ENCODE results near the gene RHOT2.

RHOT2 gene

DNA sequence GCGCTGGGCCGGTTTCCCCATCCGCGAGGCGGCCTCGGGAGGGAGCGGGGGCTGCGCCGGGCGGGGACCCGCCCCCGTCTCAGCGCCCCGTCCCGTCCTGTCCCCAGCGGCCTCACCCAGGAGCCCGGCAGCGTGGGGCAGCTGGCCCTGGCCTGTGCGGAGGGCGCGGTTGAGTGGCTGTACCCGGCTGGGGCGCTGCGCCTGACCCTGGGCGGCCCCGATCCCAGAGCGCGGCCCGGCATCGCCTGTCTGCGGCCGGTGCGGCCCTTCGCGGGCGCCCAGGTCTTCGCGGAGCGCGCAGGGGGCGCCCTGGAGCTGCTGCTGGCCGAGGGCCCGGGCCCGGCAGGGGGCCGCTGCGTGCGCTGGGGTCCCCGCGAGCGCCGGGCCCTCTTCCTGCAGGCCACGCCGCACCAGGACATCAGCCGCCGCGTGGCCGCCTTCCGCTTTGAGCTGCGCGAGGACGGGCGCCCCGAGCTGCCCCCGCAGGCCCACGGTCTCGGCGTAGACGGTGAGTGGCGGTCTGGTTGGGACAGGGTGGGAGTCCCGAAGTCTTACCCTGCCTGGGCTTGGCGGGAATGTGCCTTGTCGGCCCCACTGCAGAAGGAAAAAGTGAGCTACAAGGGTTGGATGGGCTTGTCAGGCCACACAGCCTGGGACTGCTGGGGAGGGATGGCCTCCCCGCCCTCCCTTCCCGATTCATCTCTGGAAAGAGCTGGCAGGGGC, 47.7 kb downstream of the RHOT2 start:
- DNase-seq (ENCODE audit: low read depth), result no peak

DNA sequence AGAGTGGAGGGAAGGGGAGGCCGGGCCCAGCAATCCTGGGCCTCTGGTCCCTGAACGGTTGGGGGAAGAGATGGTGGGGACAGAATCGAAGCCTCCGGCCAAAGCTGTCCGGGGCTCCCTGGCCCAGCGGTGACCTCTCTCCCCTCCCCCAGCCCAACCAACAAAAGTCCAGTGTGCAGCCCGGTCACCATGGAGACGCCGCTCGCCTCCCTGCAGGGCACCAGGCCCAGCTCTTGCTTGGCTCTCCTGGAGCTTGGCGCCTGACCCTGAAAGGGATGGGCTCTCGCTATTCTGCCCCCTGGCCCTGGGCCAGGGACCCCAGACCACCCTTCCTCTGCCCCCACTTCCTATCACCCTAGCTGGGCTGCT, 48.3 kb downstream of the RHOT2 start:
- DNase-seq (ENCODE audit: low read depth), result no peak

DNA sequence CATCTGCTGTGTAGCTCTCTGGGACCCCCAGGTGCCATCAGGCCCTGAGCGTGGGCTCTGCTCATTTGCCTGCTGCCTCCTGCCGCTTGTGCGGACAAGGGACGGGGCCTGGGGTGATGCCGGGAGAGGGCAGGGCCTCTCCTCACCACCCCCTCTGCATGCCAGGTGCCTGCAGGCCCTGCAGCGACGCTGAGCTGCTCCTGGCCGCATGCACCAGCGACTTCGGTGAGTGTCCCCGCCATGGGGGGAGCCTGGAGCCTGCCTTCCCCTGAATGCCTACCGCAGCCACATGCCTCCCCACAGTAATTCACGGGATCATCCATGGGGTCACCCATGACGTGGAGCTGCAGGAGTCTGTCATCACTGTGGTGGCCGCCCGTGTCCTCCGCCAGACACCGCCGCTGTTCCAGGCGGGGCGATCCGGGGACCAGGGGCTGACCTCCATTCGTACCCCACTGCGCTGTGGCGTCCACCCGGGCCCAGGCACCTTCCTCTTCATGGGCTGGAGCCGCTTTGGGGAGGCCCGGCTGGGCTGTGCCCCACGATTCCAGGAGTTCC, 48.9 kb downstream of the RHOT2 start:
- DNase-seq (ENCODE audit: low read depth), result no peak

DNA sequence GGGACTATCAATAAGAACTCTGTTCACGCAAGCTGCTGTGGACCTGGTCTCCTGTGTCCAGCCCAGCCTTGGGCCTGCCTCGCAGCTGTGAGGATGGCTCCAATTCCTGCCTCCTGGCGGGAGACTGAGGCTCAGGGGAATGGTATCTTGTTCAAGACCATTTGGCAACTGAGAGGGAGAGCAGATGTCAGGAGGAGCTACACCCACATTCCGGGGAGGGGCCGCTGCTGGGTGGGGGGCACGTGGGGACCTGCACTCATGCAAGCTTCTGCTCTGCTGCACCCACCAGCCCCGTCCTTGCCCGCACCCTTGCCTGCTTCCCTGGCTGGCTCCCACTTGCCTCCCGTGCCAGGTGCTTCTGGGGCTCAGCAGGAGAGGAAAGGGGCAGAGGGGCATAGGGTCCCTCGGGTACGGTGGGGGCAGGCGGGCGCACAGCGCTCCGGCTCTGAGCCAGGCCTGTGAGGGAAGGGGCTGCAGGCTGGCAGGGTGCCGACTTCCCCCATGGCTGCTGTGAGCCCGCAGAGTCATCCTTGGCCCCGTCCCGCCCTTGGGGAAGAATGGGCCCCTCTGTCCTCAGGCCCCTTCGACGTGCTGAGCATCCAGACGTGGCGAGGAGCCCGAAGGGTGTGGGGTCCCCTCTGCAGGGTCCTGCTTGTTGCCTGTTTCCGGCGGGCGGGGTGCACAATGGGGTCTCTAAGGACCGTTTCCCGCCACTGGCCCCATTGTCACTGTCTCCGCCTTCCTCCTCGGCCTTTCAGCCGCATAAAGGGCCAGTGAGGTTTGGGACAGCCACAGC, 49.7 kb downstream of the RHOT2 start:
- no peak for DNase-seq (ENCODE audit: low read depth)

DNA sequence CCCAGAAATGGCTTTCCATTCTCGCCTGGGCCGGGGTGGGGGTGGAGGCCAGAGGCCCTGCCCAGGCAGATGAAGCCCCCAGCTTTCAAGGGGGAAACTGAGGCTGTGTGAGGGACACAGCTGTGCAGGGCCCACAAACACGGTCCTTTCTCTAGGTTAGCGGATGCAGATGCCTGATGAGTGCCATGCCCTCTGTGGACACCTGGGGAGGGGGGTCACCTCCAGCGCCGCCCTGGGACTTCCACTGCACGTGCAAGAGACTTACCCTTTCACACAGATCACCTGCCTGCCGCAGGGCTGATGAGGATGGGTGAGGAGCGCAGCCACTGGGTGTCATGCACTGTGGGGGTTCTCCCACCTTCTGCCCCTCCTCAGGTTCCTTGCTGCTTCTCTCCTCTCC, 50.5 kb downstream of the RHOT2 start:
- no peak for DNase-seq (ENCODE audit: low read depth)

DNA sequence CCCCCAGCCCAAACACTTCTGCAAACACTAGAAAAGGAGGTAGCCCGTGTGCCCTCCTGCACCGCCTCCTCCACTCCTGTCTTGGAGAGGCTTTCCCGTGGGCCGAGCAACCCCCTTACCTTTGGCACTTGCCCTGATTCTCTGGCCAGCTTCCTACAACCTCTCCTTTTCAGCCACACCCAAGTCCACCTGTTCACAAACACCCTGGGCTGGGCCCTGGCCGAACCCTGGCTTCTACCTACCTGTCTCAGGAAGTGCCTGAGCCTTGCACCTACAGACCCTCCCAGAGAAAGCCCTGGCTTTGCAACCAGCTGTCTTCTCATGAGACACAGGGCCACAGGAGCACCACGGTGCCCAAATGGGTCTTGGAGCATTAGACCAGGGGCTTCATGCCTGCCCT, 51.0 kb downstream of the RHOT2 start:
- DNase-seq (ENCODE audit: low read depth), result no peak

DNA sequence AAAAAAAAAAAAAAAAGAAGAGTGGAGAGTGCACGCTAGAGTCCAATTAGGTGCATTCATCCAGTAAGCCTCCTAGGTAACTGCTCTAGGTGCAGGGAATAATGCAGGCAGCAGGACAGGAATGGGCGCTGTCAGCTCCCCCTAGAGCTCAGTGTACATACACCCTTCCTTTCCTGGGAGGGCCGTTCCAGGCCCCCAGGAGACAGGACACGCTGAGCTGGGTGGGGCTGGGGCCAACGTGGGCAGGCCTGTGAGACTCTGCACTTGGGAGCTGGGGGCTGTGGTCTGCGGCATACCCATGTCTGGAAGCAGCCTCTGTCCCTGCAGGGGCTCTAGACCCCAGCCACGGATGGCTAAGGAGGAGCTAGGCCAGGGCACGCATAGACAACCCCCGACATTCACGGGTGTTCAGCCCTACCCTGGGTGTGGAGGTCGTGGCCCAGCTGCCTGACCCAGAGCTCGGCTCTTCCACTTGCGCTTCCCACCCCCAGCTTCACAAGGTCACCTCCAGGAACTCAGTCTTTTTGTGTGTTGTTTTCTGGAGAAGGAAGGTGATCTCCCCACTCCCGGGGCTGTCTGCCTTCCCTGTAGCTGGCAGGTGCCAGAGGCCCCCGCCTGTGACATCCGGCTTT, 52.0 kb downstream of the RHOT2 start:
- DNase-seq (ENCODE audit: low read depth), result no peak

DNA sequence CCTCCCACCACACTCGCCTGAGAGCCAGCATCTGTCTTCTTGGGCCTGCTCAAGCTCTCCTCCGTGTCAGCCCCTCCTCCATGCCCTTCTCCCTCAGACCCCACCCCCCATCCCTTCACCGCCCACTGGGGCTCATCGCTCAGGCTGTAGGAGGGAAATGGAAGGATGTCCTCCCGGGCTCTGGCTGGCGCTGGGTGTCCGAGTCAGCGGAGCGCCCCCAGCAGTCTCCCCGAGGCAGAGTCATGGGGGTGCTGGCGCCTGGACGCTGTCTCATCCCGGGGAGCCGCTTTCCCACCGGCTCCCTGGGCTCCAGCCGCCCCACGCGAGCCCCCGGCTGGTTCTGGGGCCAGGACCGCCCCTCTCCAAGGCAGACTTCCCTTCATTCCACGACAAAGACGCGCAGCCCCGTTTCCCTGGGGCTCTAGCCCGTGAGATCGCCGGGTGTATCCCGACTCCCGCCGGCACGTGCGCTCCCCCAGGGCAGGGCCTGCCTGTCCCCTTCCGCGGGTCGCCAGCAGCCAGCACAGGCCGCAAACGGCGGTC, 52.6 kb downstream of the RHOT2 start:
- DNase-seq (ENCODE audit: low read depth), result no peak

DNA sequence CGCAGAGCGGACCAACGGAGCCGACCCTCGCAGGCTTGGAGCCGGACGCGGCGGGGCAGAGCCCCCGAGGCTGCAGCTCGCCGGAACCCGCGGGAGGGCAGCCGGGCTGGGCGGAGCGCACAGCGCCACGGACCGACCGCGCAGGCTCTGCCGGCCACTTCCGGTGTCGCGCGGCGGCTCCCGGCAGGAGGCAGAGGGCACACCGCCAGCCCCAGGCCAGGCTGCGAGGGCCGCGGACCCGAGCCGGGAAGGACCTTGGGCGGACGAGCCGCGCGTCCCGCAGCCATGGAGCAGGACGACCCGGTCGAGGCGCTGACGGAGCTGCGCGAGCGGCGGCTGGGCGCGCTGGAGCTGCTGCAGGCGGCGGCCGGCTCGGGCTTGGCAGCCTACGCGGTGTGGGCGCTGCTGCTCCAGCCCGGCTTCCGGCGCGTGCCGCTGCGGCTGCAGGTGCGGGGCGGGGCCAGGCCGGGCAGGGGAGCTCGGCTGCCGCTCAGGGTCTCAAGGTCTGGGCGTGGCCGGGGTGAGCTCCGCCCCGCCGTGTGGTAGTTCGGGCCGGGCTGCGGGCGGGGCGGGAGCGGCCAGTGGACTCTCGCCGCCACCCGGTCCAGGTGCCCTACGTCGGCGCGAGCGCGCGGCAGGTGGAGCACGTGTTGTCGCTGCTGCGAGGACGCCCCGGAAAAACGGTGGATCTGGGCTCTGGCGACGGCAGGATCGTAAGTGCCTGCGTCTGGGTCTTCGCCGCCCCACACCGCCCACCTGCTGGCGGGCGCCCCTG, 53.2 kb downstream of the RHOT2 start, which contains the start of gene ANTKMT:
ANTKMT (plus strand) TSS at position 157 of the 775 bp plus-strand sequence; CDS start at position 286, 129 bp downstream.
- peak; percentile 54 for DNase-seq (ENCODE audit: low read depth)

DNA sequence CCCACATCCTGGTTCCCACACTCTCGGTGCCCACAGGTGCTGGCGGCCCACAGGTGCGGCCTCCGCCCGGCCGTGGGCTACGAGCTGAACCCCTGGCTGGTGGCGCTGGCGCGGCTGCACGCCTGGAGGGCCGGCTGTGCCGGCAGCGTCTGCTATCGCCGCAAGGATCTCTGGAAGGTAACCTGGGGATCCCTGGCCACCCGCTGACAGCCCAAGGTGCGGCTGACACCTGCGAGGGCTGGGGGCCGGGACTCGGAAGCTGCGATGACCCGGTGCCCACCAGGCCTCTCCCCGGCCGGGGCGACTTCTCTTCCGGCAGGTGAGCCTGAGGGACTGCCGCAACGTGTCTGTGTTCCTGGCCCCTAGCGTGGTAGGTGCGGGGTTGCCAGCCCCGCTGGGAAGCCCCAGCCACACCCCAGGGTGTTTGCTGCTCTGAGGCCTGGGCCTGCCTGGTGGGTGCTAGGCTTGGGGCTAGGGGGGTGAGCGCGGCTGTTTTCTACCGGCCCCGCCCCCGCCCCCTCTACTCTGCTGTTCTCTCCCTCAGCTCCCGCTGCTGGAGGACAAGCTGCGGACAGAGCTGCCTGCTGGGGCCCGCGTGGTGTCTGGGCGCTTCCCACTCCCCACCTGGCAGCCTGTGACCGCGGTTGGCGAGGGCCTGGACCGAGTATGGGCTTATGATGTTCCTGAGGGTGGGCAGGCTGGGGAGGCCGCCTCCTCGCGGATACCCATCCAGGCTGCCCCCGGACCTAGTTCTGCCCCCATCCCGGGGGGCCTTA, 54.0 kb downstream of the RHOT2 start:
- no peak for DNase-seq (ENCODE audit: low read depth)

DNA sequence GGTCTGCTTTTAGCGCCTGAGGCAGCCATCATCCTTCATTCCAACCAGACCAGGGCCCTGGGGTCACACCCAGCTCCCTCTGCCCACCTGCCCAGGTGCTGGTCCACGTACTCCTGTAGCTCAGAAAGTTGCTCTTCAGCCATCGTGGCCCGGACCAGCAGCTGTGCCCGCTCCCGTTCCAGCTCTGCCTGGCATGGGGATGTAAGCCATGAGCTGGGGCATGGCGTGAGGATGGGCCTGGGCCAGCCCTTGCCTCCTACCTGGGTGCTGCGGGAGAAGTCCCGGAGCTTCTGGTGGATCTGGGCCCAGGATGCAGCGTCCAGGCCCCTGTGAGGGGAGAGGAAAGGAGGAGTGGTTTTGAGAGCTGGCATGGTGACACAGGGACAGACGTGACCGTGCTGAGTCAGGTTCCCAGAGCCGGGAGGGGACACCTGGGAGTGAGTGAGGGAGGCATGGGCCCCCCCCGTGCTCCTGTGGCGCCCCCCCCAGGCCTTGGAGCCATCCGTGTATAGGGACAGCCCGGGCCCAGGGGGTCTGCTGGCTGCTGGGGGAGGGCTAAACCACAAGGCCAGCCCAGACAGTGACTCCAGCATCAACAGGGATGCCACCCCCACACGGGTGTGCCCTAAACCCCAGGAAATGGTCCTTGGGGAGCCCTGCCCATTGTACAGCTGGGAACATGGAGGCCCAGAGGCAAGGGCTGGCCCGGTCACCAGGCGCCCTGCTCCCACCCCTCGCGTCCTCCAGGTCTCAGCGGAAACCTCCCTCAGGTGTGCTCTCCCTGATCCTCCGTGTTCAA, 55.1 kb downstream of the RHOT2 start:
- no peak for DNase-seq (ENCODE audit: low read depth)

DNA sequence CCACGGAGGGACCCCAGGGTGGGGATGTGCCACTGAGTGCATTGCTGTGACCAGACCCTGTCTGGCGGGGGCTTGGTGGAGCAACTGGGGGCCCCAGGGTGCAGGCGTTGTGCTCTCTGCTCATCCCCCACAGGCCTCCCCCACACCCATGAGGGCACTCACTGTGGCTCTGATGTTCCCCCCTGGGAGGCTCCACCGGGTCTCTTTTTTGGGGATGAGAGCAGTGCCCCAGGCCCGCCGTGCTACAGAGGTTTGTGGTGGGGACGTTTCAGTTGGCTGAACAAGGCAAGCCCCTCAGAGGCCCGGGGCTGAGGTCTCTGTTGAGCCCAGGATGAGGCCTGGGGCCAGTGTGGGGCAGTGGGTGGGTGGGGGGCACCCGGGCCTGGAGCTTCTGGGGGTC, 55.8 kb downstream of the RHOT2 start:
- no peak for DNase-seq (ENCODE audit: low read depth)

All from activated T-helper 9 cell treated with anti-CD3 and anti-CD28 coated beads, Interleukin-2, amount 50 U/mL, for 16 hours (primary cell).